Panc1 (cell line): Measurements from ENCODE around the gene SLC7A1.

Experiments used
- CTCF ChIP-seq: fragments of 450-650 bp; IDR thresholded peaks from 2 replicates; pipeline ENCODE4 v1.5.1; 2017; ENCODE audit warnings: mild to moderate bottlenecking
- POLR2AphosphoS5 ChIP-seq: IDR thresholded peaks from 2 replicates; pipeline ENCODE4 v1.6.1; 2012; ENCODE audit warnings: mild to moderate bottlenecking, low read depth, low read length, moderate library complexity
- TCF7L2 ChIP-seq: IDR thresholded peaks from 2 replicates; pipeline ENCODE4 v1.6.1; 2011; ENCODE audit warnings: mild to moderate bottlenecking, low read depth, low read length, inconsistent platforms

GRCh38 chr13:29474991-29475390, 120.5 kb downstream of the SLC7A1 start:
- TF ChIP-seq CTCF (no peak), POLR2AphosphoS5 (no peak), TCF7L2 (no peak)
